Head of caudate nucleus (tissue), 42 donors: Measurements from ENCODE around the gene SLAMF1.
"Not testable (repeated sequence)": the region's sequence is repeated elsewhere in the genome, so short reads cannot be mapped to it uniquely, and the experiment has no call there.

ENCODE experiments used
- DNase-seq, 42 donors: peaks; one replicate each; pipeline versions ENCODE4 v3.0.0 to v3.0.0-alpha.2; 2020 to 2021; ENCODE audit warnings: mixed read lengths in 7 of 42
- intact Hi-C: fragments of 100-400 bp; cut with DNase I; formaldehyde crosslinking; loops from one replicate; pipeline ENCODE4 v1.15.0; 2022

SLAMF1 gene

GRCh38 chr1:160578525-160579191 lies 68.2 kb downstream of the SLAMF1 start:
- no peak for DNase-seq
- intact Hi-C loops: no loop called here

- DNase-seq: no peak
- intact Hi-C loops: no loop called here
Measured at GRCh38 chr1:160578175-160578524, 68.7 kb downstream of the SLAMF1 start.

GRCh38 chr1:160577671-160578070 lies 69.2 kb downstream of the SLAMF1 start:
- DNase-seq: no peak
- intact Hi-C loops: no loop called here

- no peak for DNase-seq
- intact Hi-C loops: no loop called here
Measured at GRCh38 chr1:160576884-160577283, 70.0 kb downstream of the SLAMF1 start.

GRCh38 chr1:160576390-160576789 lies 70.5 kb downstream of the SLAMF1 start:
- intact Hi-C loops: no loop called here
- DNase-seq: peak in 3 of 42 donors; percentile 4 to 41 (median 29)

- intact Hi-C loops: no loop called here
- peak in 11 of 42 donors; percentile 5 to 44 (median 15) for DNase-seq
Measured at GRCh38 chr1:160575112-160575664, 71.7 kb downstream of the SLAMF1 start.

GRCh38 chr1:160570840-160571239 lies 76.0 kb downstream of the SLAMF1 start:
- intact Hi-C loops: no loop called here
- DNase-seq: no peak

GRCh38 chr1:160569806-160570205 lies 77.0 kb downstream of the SLAMF1 start:
- intact Hi-C loops: no loop called here
- no peak for DNase-seq

GRCh38 chr1:160567858-160568682 lies 78.8 kb downstream of the SLAMF1 start:
- intact Hi-C loops: no loop called here
- DNase-seq: no peak

- intact Hi-C loops: no loop called here
- DNase-seq: no peak
Measured at GRCh38 chr1:160567341-160567740, 79.5 kb downstream of the SLAMF1 start.

GRCh38 chr1:160565564-160565963 lies 81.3 kb downstream of the SLAMF1 start:
- DNase-seq: no peak
- intact Hi-C loops: no loop called here

GRCh38 chr1:160563230-160563629 lies 83.6 kb downstream of the SLAMF1 start:
- DNase-seq, intact Hi-C loops: not testable (repeated sequence)

- DNase-seq, intact Hi-C loops: not testable (repeated sequence)
Measured at GRCh38 chr1:160562745-160563144, 84.1 kb downstream of the SLAMF1 start.

- intact Hi-C loops: no loop called here
- DNase-seq: no peak
Measured at GRCh38 chr1:160560806-160561205, 86.0 kb downstream of the SLAMF1 start.

GRCh38 chr1:160560045-160560705 lies 86.7 kb downstream of the SLAMF1 start:
- intact Hi-C loops: no loop called here
- DNase-seq: no peak

- intact Hi-C loops: not testable (repeated sequence)
Measured at GRCh38 chr1:160559437-160559836, 87.4 kb downstream of the SLAMF1 start.

GRCh38 chr1:160558660-160559380 lies 88.0 kb downstream of the SLAMF1 start:
- DNase-seq: no peak
- intact Hi-C loops: no loop called here

More at GRCh38 chr1:160559437-160559836, 87.4 kb downstream of the SLAMF1 start:
- DNase-seq: not testable (repeated sequence)
